ENCODE data around the gene FKBP14. TPM values are rescaled to one million over a fixed set of nuclear protein-coding genes. Genes with fewer than 3 reads are reported as not detected.

Gene FKBP14
- total and polyA plus RNA-seq, 2 of the 8 experiments (the other 6 are each of a cell fraction or from before 2014, with no cell fraction given) = 3.2 to 20.7 TPM

GRCh38 chr7:30028216-30028748, 1.8 kb upstream of the FKBP14 start, which contains the start of gene PLEKHA8 (continued):
- TF ChIP-seq RNF2 (IDR thresholded peaks at IDR 0.05; ENCODE audit: borderline replicate concordance, low read depth, low read length, missing control alignments, poor library complexity, severe bottlenecking) (no peak), GTF2F1 (IDR thresholded peaks at IDR 0.05; ENCODE audit: borderline replicate concordance, low read depth, low read length) (no peak), ZNF274 (IDR thresholded peaks at IDR 0.05; ENCODE audit: borderline replicate concordance, extremely low read depth, low read length) (no peak), CTBP2 (IDR thresholded peaks at IDR 0.05; ENCODE audit: borderline replicate concordance, insufficient read depth, insufficient read length, low read length) (no peak), CBX5 (IDR thresholded peaks at IDR 0.05; ENCODE audit: low read depth, low read length) (no peak), HDAC2 (IDR thresholded peaks at IDR 0.05; ENCODE audit: borderline replicate concordance in 1 of 2, low read depth in 2 of 2, low read length in 2 of 2) (no peak; a peak in 1 of 4 replicates), NRF1 (IDR thresholded peaks at IDR 0.05; ENCODE audit: low read depth, low read length) (peak; percentile 78), EGR1 (IDR thresholded peaks at IDR 0.05; ENCODE audit: borderline replicate concordance, low read depth, low read length) (peak; percentile 14; the same call in 1 of the 2 replicates), NANOG (IDR thresholded peaks at IDR 0.05; ENCODE audit: insufficient read depth, low read depth, low read length, poor library complexity, severe bottlenecking) (no peak), EP300 (IDR thresholded peaks at IDR 0.05; ENCODE audit: borderline replicate concordance in 1 of 2, low read depth in 2 of 2, low read length in 2 of 2) (no peak), BCL11A (IDR thresholded peaks at IDR 0.05; ENCODE audit: low read depth in 2 of 2, low read length in 2 of 2) (no peak), MAFK (IDR thresholded peaks at IDR 0.05; ENCODE audit: low read depth, low read length) (no peak), SAP30 (IDR thresholded peaks at IDR 0.05; ENCODE audit: insufficient read depth, insufficient replicate concordance, low read length) (no peak), CREB1 (IDR thresholded peaks at IDR 0.05) (no peak; the same call in 1 of the 2 replicates), MAX (IDR thresholded peaks at IDR 0.05) (peak; percentile 37; the same call in 1 of the 2 replicates), TAF1 (IDR thresholded peaks at IDR 0.05; ENCODE audit: low read depth, low read length) (no peak; the same call in 1 of the 2 replicates)

All from H1 (cell line).